ENCODE data around the gene KATNBL1.

DNA sequence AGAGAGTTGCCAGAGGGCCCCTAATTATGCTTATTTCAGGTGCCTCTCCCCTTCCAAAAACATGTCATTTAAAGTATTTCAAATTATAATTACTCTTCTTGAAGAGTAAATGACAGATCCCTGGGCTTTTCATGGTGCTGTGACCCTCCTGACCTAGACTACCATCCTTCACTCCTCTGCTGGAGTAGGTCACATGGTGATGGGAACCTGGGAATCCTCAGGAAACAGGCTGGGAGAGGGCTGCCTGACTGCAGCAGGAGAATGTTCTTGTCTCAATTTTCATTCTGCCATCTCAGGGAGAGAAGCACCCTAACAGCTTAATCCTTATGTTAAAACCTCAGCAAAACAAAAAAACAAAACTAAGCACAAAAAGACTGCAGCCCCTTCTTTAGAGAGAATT, 83.4 kb downstream of the KATNBL1 start:
- TF ChIP-seq, protein P1, sequence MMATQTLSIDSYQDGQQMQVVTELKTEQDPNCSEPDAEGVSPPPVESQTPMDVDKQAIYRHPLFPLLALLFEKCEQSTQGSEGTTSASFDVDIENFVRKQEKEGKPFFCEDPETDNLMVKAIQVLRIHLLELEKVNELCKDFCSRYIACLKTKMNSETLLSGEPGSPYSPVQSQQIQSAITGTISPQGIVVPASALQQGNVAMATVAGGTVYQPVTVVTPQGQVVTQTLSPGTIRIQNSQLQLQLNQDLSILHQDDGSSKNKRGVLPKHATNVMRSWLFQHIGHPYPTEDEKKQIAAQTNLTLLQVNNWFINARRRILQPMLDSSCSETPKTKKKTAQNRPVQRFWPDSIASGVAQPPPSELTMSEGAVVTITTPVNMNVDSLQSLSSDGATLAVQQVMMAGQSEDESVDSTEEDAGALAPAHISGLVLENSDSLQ (IDR thresholded peaks at IDR 0.05) = no peak
- TF ChIP-seq LEF1 (IDR thresholded peaks at IDR 0.05; ENCODE audit: borderline replicate concordance) = no peak
- TF ChIP-seq SUZ12 (IDR thresholded peaks at IDR 0.05) = no peak
- TF ChIP-seq ELF4 (IDR thresholded peaks at IDR 0.05) = no peak
- no peak for TF ChIP-seq SP1 (IDR thresholded peaks at IDR 0.05)
- TF ChIP-seq FOXK2 (IDR thresholded peaks at IDR 0.05) = no peak
- TF ChIP-seq BHLHE40 (IDR thresholded peaks at IDR 0.05; ENCODE audit: borderline replicate concordance) = no peak
- no peak for TF ChIP-seq TARDBP (IDR thresholded peaks at IDR 0.05)
- no peak for TF ChIP-seq FOXM1 (IDR thresholded peaks at IDR 0.05; ENCODE audit: borderline replicate concordance)
- TF ChIP-seq HDGF (IDR thresholded peaks at IDR 0.05; ENCODE audit: borderline replicate concordance) = no peak
- TF ChIP-seq ZNF384 (IDR thresholded peaks at IDR 0.05) = no peak
- TF ChIP-seq NFRKB (IDR thresholded peaks at IDR 0.05) = no peak
- TF ChIP-seq FOXA1 (IDR thresholded peaks at IDR 0.05) = no peak
- TF ChIP-seq ARNT (IDR thresholded peaks at IDR 0.05) = no peak
